Osteoblast (primary cell): ENCODE results near the gene BPTF. TPM values are rescaled to one million over a fixed set of nuclear protein-coding genes. Genes with fewer than 3 reads are reported as not detected.
A peak's percentile ranks its signal among the peaks of the same experiment; 100 is the strongest.
"Not testable (repeated sequence)": the region's sequence is repeated elsewhere in the genome, so short reads cannot be mapped to it uniquely, and the experiment has no call there.

Source experiments
- DNase-seq: peaks from one replicate; pipeline ENCODE4 v3.0.0; 2011; ENCODE audit warnings: low spot score, mixed read lengths; ENCODE audit not compliant: insufficient read length; ENCODE audit errors: missing footprints
- H2AFZ ChIP-seq: 2 replicates; pipeline ENCODE4 v1.6.0; 2011; ENCODE audit warnings: mild to moderate bottlenecking, low read length
- H3K27ac ChIP-seq: 2 replicates; pipeline ENCODE4 v1.5.1; 2011; ENCODE audit warnings: mild to moderate bottlenecking, low read depth, low read length, moderate library complexity
- H3K27me3 ChIP-seq: 2 replicates; pipeline ENCODE4 v1.6.0; 2012; ENCODE audit warnings: mild to moderate bottlenecking, control low read depth, inconsistent platforms, low read length, moderate library complexity; ENCODE audit not compliant: insufficient read depth
- H3K36me3 ChIP-seq: 2 replicates; pipeline ENCODE4 v1.5.1; 2011; ENCODE audit warnings: mild to moderate bottlenecking, low read length, control low read depth, moderate library complexity; ENCODE audit not compliant: insufficient read depth
- H3K4me1 ChIP-seq: 2 replicates; pipeline ENCODE4 v1.5.1; 2011; ENCODE audit warnings: mild to moderate bottlenecking, low read length, control low read depth, moderate library complexity; ENCODE audit not compliant: insufficient read depth
- H3K4me2 ChIP-seq: 2 replicates; pipeline ENCODE4 v1.6.0; 2011; ENCODE audit warnings: mild to moderate bottlenecking, low read length; ENCODE audit not compliant: insufficient read depth
- H3K4me3 ChIP-seq: fragments of 200-600 bp; sonication (generic); 3 replicates; pipeline ENCODE4 v1.5.1; 2012; ENCODE audit warnings: mild to moderate bottlenecking, low read length, inconsistent platforms; ENCODE audit not compliant: insufficient read depth
- H3K79me2 ChIP-seq: 2 replicates; pipeline ENCODE4 v1.6.0; 2012; ENCODE audit warnings: mild to moderate bottlenecking, low read length, control low read depth, inconsistent platforms; ENCODE audit not compliant: insufficient read depth
- H3K9me3 ChIP-seq: 2 replicates; pipeline ENCODE4 v1.5.1; 2011; ENCODE audit warnings: low read depth, low read length, control low read depth
- H4K20me1 ChIP-seq: 2 replicates; pipeline ENCODE4 v1.6.0; 2012; ENCODE audit warnings: mild to moderate bottlenecking, low read length, control low read depth; ENCODE audit not compliant: insufficient read depth
- CTCF ChIP-seq: IDR thresholded peaks from 2 replicates; pipeline ENCODE4 v1.5.1; 2011; ENCODE audit warnings: mild to moderate bottlenecking, low read depth, low read length, moderate library complexity; ENCODE audit errors: extremely low read depth
- total RNA-seq: library from RNA; depleted of rRNA; stranded (reverse); fragments of >200 nt; gene quantifications from 2 replicates; pipeline ENCODE4 v1.2.3, GENCODE V29; 2012

The BPTF gene
- total RNA-seq, 1 donor: 59.7 TPM

GRCh38 chr17:67819722-67820121 lies 5.6 kb upstream of the BPTF start:
- H3K27me3 ChIP-seq: no peaks in the 10 kb centered on the region
- H3K4me2 ChIP-seq: no peak overlapping the region

GRCh38 chr17:67821871-67822367 lies 3.4 kb upstream of the BPTF start:
- no peak overlapping the region for H3K4me2 ChIP-seq
- no peak overlapping the region for H3K4me3 ChIP-seq
- H3K36me3 ChIP-seq: no peaks in the 10 kb centered on the region
- H4K20me1 ChIP-seq: peaks cover 4% of the 10 kb centered on the region
- no peak overlapping the region for H2AFZ ChIP-seq
- no peaks in the 10 kb centered on the region for H3K4me1 ChIP-seq
- no peak for DNase-seq
- peaks cover 11% of the 10 kb centered on the region for H3K79me2 ChIP-seq
- no peaks in the 10 kb centered on the region for H3K9me3 ChIP-seq
- H3K27me3 ChIP-seq: no peaks in the 10 kb centered on the region
- no peak for TF ChIP-seq CTCF
- H3K27ac ChIP-seq: no peak overlapping the region

More at GRCh38 chr17:67819722-67820121, 5.6 kb upstream of the BPTF start:
- no peak overlapping the region for H2AFZ ChIP-seq
- peaks cover 3% of the 10 kb centered on the region for H3K4me1 ChIP-seq
- H4K20me1 ChIP-seq: no peaks in the 10 kb centered on the region
- H3K27ac ChIP-seq: no peak overlapping the region
- no peaks in the 10 kb centered on the region for H3K79me2 ChIP-seq
- no peak for TF ChIP-seq CTCF
- no peak for DNase-seq
- no peak overlapping the region for H3K4me3 ChIP-seq
- no peaks in the 10 kb centered on the region for H3K9me3 ChIP-seq
- H3K36me3 ChIP-seq: no peaks in the 10 kb centered on the region

DNA sequence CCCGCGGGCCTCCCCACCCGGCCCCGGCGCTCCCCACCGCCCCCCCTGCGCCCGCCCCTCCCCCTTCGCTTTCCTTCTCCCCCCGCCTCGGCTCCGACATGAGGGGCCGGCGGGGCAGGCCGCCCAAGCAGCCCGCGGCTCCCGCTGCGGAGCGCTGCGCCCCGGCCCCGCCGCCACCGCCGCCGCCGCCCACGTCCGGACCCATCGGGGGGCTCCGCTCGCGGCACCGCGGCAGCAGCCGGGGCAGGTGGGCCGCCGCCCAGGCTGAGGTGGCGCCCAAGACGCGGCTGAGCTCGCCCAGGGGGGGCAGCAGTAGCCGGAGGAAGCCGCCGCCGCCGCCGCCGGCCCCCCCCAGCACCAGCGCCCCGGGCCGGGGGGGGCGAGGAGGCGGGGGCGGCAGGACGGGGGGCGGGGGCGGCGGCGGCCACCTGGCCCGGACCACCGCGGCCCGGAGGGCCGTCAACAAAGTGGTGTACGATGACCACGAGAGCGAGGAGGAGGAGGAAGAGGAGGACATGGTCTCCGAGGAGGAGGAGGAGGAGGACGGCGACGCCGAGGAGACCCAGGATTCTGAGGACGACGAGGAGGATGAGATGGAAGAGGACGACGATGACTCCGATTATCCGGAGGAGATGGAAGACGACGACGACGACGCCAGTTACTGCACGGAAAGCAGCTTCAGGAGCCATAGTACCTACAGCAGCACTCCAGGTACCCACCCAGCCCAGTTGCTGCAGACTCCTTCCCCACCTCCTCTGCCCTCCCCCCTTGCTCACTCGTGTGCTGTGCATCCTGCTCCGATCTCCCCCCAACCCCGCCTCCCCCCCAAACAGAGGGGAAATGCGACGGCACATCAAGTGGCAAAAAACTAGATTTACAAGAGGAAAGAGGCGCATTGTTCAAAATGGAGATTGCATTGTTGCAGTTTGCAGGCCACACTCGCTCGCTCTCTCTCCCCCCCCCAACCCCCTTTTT lies 611 bp downstream of the BPTF start:
- H3K9me3 ChIP-seq, H3K27me3 ChIP-seq, H3K36me3 ChIP-seq: not testable (repeated sequence)
- Histone ChIP-seq H3K79me2 (peaks cover 51% of the 10 kb centered on the region), H4K20me1 (peaks cover 24% of the 10 kb centered on the region), H3K4me2 (peak overlapping the region; percentile 77), H3K27ac (peak overlapping the region; percentile 42), H2AFZ (peak overlapping the region; percentile 93), H3K4me3 (peak overlapping the region; percentile 81), H3K4me1 (peaks cover 16% of the 10 kb centered on the region)
- DNase-seq: peak; percentile 65

GRCh38 chr17:67829331-67829730 lies 4.0 kb downstream of the BPTF start:
- H3K36me3 ChIP-seq: no peaks in the 10 kb centered on the region
- no peaks in the 10 kb centered on the region for H3K27me3 ChIP-seq
- peak; percentile 63 for DNase-seq
- peaks cover 43% of the 10 kb centered on the region for H4K20me1 ChIP-seq
- no peak overlapping the region for H2AFZ ChIP-seq
- peaks cover 85% of the 10 kb centered on the region for H3K79me2 ChIP-seq
- no peak for TF ChIP-seq CTCF
- no peak overlapping the region for H3K27ac ChIP-seq
- H3K4me2 ChIP-seq: peak overlapping the region; percentile 11
- peaks cover 17% of the 10 kb centered on the region for H3K4me1 ChIP-seq
- no peak overlapping the region for H3K4me3 ChIP-seq
- H3K9me3 ChIP-seq: no peaks in the 10 kb centered on the region
